ENCODE measurements around the gene CES2. TPM values are rescaled to one million over a fixed set of nuclear protein-coding genes. Genes with fewer than 3 reads are reported as not detected.

CES2 gene
- total RNA-seq, 1 donor: 23.8 TPM

GRCh38 chr16:66908762-66909559 is 26.4 kb upstream of the CES2 start:
- no peaks in the 10 kb centered on the region for H3K9me3 ChIP-seq (ENCODE audit: low read depth, low read length)

GRCh38 chr16:66910175-66910940 is 25.0 kb upstream of the CES2 start:
- Histone ChIP-seq H3K4me3 (ENCODE audit: low read length) (no peak overlapping the region), H3K27me3 (ENCODE audit: insufficient read depth, low read length) (no peaks in the 10 kb centered on the region), H3K4me1 (ENCODE audit: insufficient read depth, low read length) (no peaks in the 10 kb centered on the region), H3K9me3 (ENCODE audit: low read depth, low read length) (no peaks in the 10 kb centered on the region)

More at GRCh38 chr16:66908762-66909559, 26.4 kb upstream of the CES2 start:
- no peak overlapping the region for H3K4me3 ChIP-seq (ENCODE audit: low read length)
- no peaks in the 10 kb centered on the region for H3K27me3 ChIP-seq (ENCODE audit: insufficient read depth, low read length)
- H3K4me1 ChIP-seq (ENCODE audit: insufficient read depth, low read length): no peaks in the 10 kb centered on the region

GRCh38 chr16:66911112-66911511 is 24.2 kb upstream of the CES2 start:
- no peaks in the 10 kb centered on the region for H3K4me1 ChIP-seq (ENCODE audit: insufficient read depth, low read length)
- H3K27me3 ChIP-seq (ENCODE audit: insufficient read depth, low read length): no peaks in the 10 kb centered on the region
- H3K4me3 ChIP-seq (ENCODE audit: low read length): no peak overlapping the region
- H3K9me3 ChIP-seq (ENCODE audit: low read depth, low read length): no peaks in the 10 kb centered on the region

GRCh38 chr16:66911801-66912200 is 23.5 kb upstream of the CES2 start:
- H3K4me1 ChIP-seq (ENCODE audit: insufficient read depth, low read length): no peaks in the 10 kb centered on the region
- H3K27me3 ChIP-seq (ENCODE audit: insufficient read depth, low read length): no peaks in the 10 kb centered on the region
- no peaks in the 10 kb centered on the region for H3K9me3 ChIP-seq (ENCODE audit: low read depth, low read length)
- no peak overlapping the region for H3K4me3 ChIP-seq (ENCODE audit: low read length)

GRCh38 chr16:66913081-66913480 is 22.2 kb upstream of the CES2 start:
- Histone ChIP-seq H3K4me3 (ENCODE audit: low read length) (no peak overlapping the region), H3K27me3 (ENCODE audit: insufficient read depth, low read length) (no peaks in the 10 kb centered on the region), H3K4me1 (ENCODE audit: insufficient read depth, low read length) (no peaks in the 10 kb centered on the region), H3K9me3 (ENCODE audit: low read depth, low read length) (no peaks in the 10 kb centered on the region)

GRCh38 chr16:66913711-66914110 is 21.6 kb upstream of the CES2 start:
- no peaks in the 10 kb centered on the region for H3K27me3 ChIP-seq (ENCODE audit: insufficient read depth, low read length)
- H3K9me3 ChIP-seq (ENCODE audit: low read depth, low read length): no peaks in the 10 kb centered on the region
- H3K4me1 ChIP-seq (ENCODE audit: insufficient read depth, low read length): no peaks in the 10 kb centered on the region
- H3K4me3 ChIP-seq (ENCODE audit: low read length): no peak overlapping the region

- H3K4me3 ChIP-seq (ENCODE audit: low read length): no peak overlapping the region
- H3K4me1 ChIP-seq (ENCODE audit: insufficient read depth, low read length): no peaks in the 10 kb centered on the region
- no peaks in the 10 kb centered on the region for H3K27me3 ChIP-seq (ENCODE audit: insufficient read depth, low read length)
- H3K9me3 ChIP-seq (ENCODE audit: low read depth, low read length): no peaks in the 10 kb centered on the region
These were observed 20.8 kb upstream of the CES2 start for GRCh38 chr16:66914541-66914940.

- H3K4me1 ChIP-seq (ENCODE audit: insufficient read depth, low read length): no peaks in the 10 kb centered on the region
- H3K9me3 ChIP-seq (ENCODE audit: low read depth, low read length): no peaks in the 10 kb centered on the region
- no peaks in the 10 kb centered on the region for H3K27me3 ChIP-seq (ENCODE audit: insufficient read depth, low read length)
- H3K4me3 ChIP-seq (ENCODE audit: low read length): no peak overlapping the region
These were observed 20.3 kb upstream of the CES2 start for GRCh38 chr16:66915041-66915440.

- no peaks in the 10 kb centered on the region for H3K27me3 ChIP-seq (ENCODE audit: insufficient read depth, low read length)
These were observed 18.8 kb upstream of the CES2 start for GRCh38 chr16:66916518-66916917.

GRCh38 chr16:66917741-66918140 is 17.6 kb upstream of the CES2 start:
- Histone ChIP-seq H3K4me3 (ENCODE audit: low read length) (no peak overlapping the region), H3K27me3 (ENCODE audit: insufficient read depth, low read length) (no peaks in the 10 kb centered on the region), H3K9me3 (ENCODE audit: low read depth, low read length) (no peaks in the 10 kb centered on the region), H3K4me1 (ENCODE audit: insufficient read depth, low read length) (no peaks in the 10 kb centered on the region)

More at GRCh38 chr16:66916518-66916917, 18.8 kb upstream of the CES2 start:
- Histone ChIP-seq H3K4me3 (ENCODE audit: low read length) (no peak overlapping the region), H3K9me3 (ENCODE audit: low read depth, low read length) (no peaks in the 10 kb centered on the region), H3K4me1 (ENCODE audit: insufficient read depth, low read length) (no peaks in the 10 kb centered on the region)

- Histone ChIP-seq H3K9me3 (ENCODE audit: low read depth, low read length) (no peaks in the 10 kb centered on the region), H3K4me3 (ENCODE audit: low read length) (no peak overlapping the region), H3K27me3 (ENCODE audit: insufficient read depth, low read length) (no peaks in the 10 kb centered on the region), H3K4me1 (ENCODE audit: insufficient read depth, low read length) (no peaks in the 10 kb centered on the region)
These were observed 17.0 kb upstream of the CES2 start for GRCh38 chr16:66918355-66918754.

GRCh38 chr16:66918803-66919568 is 16.3 kb upstream of the CES2 start, which contains the start of gene CDH16:
TSS of gene CDH16 (minus strand) at chr16:66918885. CDS start at chr16:66918065, 820 bp downstream.
- peaks cover 6% of the 10 kb centered on the region for H3K27me3 ChIP-seq (ENCODE audit: insufficient read depth, low read length)
- no peaks in the 10 kb centered on the region for H3K4me1 ChIP-seq (ENCODE audit: insufficient read depth, low read length)
- no peak within 1 kb of the TSS for H3K4me3 ChIP-seq (ENCODE audit: low read length)
- no peaks in the 10 kb centered on the region for H3K9me3 ChIP-seq (ENCODE audit: low read depth, low read length)

- Histone ChIP-seq H3K27me3 (ENCODE audit: insufficient read depth, low read length) (peaks cover 14% of the 10 kb centered on the region), H3K9me3 (ENCODE audit: low read depth, low read length) (no peaks in the 10 kb centered on the region), H3K4me3 (ENCODE audit: low read length) (no peak overlapping the region), H3K4me1 (ENCODE audit: insufficient read depth, low read length) (peaks cover 2% of the 10 kb centered on the region)
These were observed 15.6 kb upstream of the CES2 start for GRCh38 chr16:66919569-66920298.

GRCh38 chr16:66920299-66920590 is 15.1 kb upstream of the CES2 start:
- peaks cover 16% of the 10 kb centered on the region for H3K27me3 ChIP-seq (ENCODE audit: insufficient read depth, low read length)
- no peak overlapping the region for H3K4me3 ChIP-seq (ENCODE audit: low read length)
- no peaks in the 10 kb centered on the region for H3K9me3 ChIP-seq (ENCODE audit: low read depth, low read length)
- H3K4me1 ChIP-seq (ENCODE audit: insufficient read depth, low read length): peaks cover 7% of the 10 kb centered on the region
